HepG2 (cell line): ENCODE measurements around the gene GPBAR1. TPM values are rescaled to one million over a fixed set of nuclear protein-coding genes. Genes with fewer than 3 reads are reported as not detected.

ENCODE experiments used
- ARNT2 ChIP-seq: sonication (generic); formaldehyde crosslinking; IDR thresholded peaks from 2 replicates; pipeline ENCODE4 v1.8.0; 2022; ENCODE audit warnings: mild to moderate bottlenecking, low read depth, missing genetic modification reagents, moderate library complexity
- FOSL2 ChIP-seq: sonication (generic); formaldehyde crosslinking; IDR thresholded peaks from 2 replicates; pipeline ENCODE4 v1.4.0; 2020; ENCODE audit warnings: missing genetic modification reagents
- NONO ChIP-seq, 2 experiments: fragments of 450-650 bp in 1 of 2; sonication (generic) in 1 of 2; formaldehyde crosslinking in 1 of 2; IDR thresholded peaks in 1 of 2; conservative IDR thresholded peaks in 1 of 2; 2 replicates each; pipeline versions ENCODE4 v1.6.1 to v1.8.0; 2017 to 2022; ENCODE audit warnings: mild to moderate bottlenecking in 1 of 2, missing genetic modification reagents in 1 of 2, moderate library complexity in 1 of 2
- NR2F6 ChIP-seq, 2 experiments: IDR thresholded peaks; 2 replicates each; pipeline ENCODE4 v1.6.1; 2016; ENCODE audit warnings: antibody characterized with exemption in 1 of 2, mild to moderate bottlenecking in 1 of 2
- PHF5A ChIP-seq: IDR thresholded peaks from one replicate; pipeline ENCODE4 v1.6.1; 2018; ENCODE audit warnings: low read depth, missing genetic modification reagents; ENCODE audit not compliant: unreplicated experiment
- PRMT3 ChIP-seq: sonication (generic); formaldehyde crosslinking; IDR thresholded peaks from 2 replicates; pipeline ENCODE4 v1.8.1; 2022; ENCODE audit warnings: low read depth, mild to moderate bottlenecking, moderate library complexity, missing genetic modification reagents, borderline replicate concordance
- ZFP36L1 ChIP-seq: sonication (generic); formaldehyde crosslinking; IDR thresholded peaks from 2 replicates; pipeline ENCODE4 v1.8.0; 2022; ENCODE audit warnings: mild to moderate bottlenecking, missing genetic modification reagents, moderate library complexity
- ZNF335 ChIP-seq: sonication (generic); formaldehyde crosslinking; IDR thresholded peaks from 2 replicates; pipeline ENCODE4 v1.4.0; 2020; ENCODE audit warnings: missing genetic modification reagents
- polyA plus RNA-seq, 8 experiments: library from polyadenylated mRNA; depleted of rRNA in 3 of 8; stranded (reverse) in 7 of 8; unstranded in 1 of 8; fragments of >200 nt; fragmentation: Illumina TruSeq in 4 of 8; extraction: Trizol in 4 of 8; gene quantifications; 2 replicates each; pipeline versions ENCODE4 v1.2.1 to v1.2.3, GENCODE V29; 2011 to 2016; ENCODE audit warnings: low read depth in 4 of 8, missing spikeins in 1 of 8, mixed read lengths in 1 of 8; ENCODE audit not compliant: insufficient read depth in 1 of 8
- total RNA-seq, 5 experiments: library from RNA; depleted of rRNA; stranded (reverse); fragments of >200 nt; fragmentation: Illumina TruSeq; extraction: Trizol; gene quantifications; 2 replicates each; pipeline ENCODE4 v1.2.3, GENCODE V29; 2016; ENCODE audit warnings: low read depth in 1 of 5
- TF ChIP-seq, protein P1 (sequence below): IDR thresholded peaks from 2 replicates; pipeline ENCODE4 v1.6.1; 2012; ENCODE audit warnings: low read length, improper control_type of control experiment
- TF ChIP-seq, protein P2 (sequence below): sonication (generic); formaldehyde crosslinking; IDR thresholded peaks from 2 replicates; pipeline ENCODE4 v1.9.0; 2021; ENCODE audit warnings: mild to moderate bottlenecking, missing genetic modification reagents
- TF ChIP-seq, protein P3 (sequence below): sonication (generic); formaldehyde crosslinking; IDR thresholded peaks from 2 replicates; pipeline ENCODE4 v1.8.1; 2022; ENCODE audit warnings: low read depth, mild to moderate bottlenecking, missing genetic modification reagents
- TF ChIP-seq, protein P4 (sequence below): sonication (generic); formaldehyde crosslinking; conservative IDR thresholded peaks from 2 replicates; pipeline ENCODE4 v1.8.1; 2023; ENCODE audit warnings: missing genetic modification reagents

The GPBAR1 gene
- total and polyA plus RNA-seq, 2 of the 13 experiments (the other 11 are each of a cell fraction or from before 2014, with no cell fraction given), result 0.05 to 0.09 TPM

DNA sequence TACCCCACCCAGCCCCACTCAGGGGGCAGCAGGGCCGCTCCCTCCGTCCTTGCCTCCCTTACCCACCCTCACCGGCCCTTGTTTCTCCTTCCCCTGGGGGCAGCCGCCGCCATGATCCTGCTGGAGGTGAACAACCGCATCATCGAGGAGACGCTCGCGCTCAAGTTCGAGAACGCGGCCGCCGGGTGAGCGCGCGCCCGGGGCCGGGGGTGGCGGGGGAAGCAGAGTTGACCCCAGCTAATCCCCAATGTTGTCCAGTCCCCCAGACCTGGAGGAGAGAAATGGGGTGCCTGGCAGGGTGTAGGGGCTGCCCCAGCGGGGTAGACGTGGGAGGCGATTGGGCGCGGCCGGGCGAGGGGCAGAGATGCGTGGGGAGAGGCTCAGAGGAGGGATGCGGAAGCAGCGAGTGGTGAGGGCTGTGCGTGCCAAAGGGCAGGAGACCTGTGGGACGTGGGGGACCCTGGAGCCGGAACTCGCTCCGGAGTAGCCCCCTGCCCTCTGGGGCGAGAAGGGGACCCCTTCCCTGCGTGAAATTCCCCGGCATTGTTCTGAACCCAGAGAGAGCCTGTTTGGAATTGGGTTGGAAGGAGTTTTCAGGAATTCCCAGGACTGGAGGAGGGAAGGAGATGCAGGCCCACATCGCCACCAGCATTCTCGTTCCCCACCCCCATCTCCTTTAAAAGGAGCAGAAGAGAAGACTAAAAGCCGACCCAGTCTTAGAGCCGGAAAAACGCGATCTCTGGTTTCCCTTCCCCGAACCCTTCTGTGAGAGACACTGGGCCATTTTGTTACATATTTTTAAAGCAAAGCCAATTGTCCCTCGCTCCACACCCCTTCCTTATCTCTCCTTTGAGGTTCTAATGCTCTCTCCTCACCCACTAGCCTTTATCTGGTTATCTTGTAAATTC lies 43.2 kb upstream of the GPBAR1 start (continued):
- TF ChIP-seq, protein P1, sequence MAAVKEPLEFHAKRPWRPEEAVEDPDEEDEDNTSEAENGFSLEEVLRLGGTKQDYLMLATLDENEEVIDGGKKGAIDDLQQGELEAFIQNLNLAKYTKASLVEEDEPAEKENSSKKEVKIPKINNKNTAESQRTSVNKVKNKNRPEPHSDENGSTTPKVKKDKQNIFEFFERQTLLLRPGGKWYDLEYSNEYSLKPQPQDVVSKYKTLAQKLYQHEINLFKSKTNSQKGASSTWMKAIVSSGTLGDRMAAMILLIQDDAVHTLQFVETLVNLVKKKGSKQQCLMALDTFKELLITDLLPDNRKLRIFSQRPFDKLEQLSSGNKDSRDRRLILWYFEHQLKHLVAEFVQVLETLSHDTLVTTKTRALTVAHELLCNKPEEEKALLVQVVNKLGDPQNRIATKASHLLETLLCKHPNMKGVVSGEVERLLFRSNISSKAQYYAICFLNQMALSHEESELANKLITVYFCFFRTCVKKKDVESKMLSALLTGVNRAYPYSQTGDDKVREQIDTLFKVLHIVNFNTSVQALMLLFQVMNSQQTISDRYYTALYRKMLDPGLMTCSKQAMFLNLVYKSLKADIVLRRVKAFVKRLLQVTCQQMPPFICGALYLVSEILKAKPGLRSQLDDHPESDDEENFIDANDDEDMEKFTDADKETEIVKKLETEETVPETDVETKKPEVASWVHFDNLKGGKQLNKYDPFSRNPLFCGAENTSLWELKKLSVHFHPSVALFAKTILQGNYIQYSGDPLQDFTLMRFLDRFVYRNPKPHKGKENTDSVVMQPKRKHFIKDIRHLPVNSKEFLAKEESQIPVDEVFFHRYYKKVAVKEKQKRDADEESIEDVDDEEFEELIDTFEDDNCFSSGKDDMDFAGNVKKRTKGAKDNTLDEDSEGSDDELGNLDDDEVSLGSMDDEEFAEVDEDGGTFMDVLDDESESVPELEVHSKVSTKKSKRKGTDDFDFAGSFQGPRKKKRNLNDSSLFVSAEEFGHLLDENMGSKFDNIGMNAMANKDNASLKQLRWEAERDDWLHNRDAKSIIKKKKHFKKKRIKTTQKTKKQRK, result no peak
- TF ChIP-seq ZNF335 (CRISPR knock-in tag) (no peak), ARNT2 (no peak), NR2F6 (IDR thresholded peaks at IDR 0.05) (no peak), NR2F6 (CRISPR knock-in tag; IDR thresholded peaks at IDR 0.05) (no peak), ZFP36L1 (CRISPR knock-in tag) (no peak), FOSL2 (CRISPR knock-in tag) (no peak), PHF5A (CRISPR knock-in tag) (no peak), NONO (IDR thresholded peaks at IDR 0.05) (no peak), NONO (CRISPR knock-in tag; conservative IDR thresholded peaks at IDR 0.05) (no peak), PRMT3 (no peak)
- TF ChIP-seq, protein P2, sequence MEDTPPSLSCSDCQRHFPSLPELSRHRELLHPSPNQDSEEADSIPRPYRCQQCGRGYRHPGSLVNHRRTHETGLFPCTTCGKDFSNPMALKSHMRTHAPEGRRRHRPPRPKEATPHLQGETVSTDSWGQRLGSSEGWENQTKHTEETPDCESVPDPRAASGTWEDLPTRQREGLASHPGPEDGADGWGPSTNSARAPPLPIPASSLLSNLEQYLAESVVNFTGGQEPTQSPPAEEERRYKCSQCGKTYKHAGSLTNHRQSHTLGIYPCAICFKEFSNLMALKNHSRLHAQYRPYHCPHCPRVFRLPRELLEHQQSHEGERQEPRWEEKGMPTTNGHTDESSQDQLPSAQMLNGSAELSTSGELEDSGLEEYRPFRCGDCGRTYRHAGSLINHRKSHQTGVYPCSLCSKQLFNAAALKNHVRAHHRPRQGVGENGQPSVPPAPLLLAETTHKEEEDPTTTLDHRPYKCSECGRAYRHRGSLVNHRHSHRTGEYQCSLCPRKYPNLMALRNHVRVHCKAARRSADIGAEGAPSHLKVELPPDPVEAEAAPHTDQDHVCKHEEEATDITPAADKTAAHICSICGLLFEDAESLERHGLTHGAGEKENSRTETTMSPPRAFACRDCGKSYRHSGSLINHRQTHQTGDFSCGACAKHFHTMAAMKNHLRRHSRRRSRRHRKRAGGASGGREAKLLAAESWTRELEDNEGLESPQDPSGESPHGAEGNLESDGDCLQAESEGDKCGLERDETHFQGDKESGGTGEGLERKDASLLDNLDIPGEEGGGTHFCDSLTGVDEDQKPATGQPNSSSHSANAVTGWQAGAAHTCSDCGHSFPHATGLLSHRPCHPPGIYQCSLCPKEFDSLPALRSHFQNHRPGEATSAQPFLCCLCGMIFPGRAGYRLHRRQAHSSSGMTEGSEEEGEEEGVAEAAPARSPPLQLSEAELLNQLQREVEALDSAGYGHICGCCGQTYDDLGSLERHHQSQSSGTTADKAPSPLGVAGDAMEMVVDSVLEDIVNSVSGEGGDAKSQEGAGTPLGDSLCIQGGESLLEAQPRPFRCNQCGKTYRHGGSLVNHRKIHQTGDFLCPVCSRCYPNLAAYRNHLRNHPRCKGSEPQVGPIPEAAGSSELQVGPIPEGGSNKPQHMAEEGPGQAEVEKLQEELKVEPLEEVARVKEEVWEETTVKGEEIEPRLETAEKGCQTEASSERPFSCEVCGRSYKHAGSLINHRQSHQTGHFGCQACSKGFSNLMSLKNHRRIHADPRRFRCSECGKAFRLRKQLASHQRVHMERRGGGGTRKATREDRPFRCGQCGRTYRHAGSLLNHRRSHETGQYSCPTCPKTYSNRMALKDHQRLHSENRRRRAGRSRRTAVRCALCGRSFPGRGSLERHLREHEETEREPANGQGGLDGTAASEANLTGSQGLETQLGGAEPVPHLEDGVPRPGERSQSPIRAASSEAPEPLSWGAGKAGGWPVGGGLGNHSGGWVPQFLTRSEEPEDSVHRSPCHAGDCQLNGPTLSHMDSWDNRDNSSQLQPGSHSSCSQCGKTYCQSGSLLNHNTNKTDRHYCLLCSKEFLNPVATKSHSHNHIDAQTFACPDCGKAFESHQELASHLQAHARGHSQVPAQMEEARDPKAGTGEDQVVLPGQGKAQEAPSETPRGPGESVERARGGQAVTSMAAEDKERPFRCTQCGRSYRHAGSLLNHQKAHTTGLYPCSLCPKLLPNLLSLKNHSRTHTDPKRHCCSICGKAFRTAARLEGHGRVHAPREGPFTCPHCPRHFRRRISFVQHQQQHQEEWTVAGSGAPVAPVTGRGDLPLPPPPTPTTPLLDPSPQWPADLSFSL (CRISPR knock-in tag), result no peak
- TF ChIP-seq, protein P3, sequence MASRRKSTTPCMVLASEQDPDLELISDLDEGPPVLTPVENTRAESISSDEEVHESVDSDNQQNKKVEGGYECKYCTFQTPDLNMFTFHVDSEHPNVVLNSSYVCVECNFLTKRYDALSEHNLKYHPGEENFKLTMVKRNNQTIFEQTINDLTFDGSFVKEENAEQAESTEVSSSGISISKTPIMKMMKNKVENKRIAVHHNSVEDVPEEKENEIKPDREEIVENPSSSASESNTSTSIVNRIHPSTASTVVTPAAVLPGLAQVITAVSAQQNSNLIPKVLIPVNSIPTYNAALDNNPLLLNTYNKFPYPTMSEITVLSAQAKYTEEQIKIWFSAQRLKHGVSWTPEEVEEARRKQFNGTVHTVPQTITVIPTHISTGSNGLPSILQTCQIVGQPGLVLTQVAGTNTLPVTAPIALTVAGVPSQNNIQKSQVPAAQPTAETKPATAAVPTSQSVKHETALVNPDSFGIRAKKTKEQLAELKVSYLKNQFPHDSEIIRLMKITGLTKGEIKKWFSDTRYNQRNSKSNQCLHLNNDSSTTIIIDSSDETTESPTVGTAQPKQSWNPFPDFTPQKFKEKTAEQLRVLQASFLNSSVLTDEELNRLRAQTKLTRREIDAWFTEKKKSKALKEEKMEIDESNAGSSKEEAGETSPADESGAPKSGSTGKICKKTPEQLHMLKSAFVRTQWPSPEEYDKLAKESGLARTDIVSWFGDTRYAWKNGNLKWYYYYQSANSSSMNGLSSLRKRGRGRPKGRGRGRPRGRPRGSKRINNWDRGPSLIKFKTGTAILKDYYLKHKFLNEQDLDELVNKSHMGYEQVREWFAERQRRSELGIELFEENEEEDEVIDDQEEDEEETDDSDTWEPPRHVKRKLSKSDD (CRISPR knock-in tag), result no peak
- TF ChIP-seq, protein P4, sequence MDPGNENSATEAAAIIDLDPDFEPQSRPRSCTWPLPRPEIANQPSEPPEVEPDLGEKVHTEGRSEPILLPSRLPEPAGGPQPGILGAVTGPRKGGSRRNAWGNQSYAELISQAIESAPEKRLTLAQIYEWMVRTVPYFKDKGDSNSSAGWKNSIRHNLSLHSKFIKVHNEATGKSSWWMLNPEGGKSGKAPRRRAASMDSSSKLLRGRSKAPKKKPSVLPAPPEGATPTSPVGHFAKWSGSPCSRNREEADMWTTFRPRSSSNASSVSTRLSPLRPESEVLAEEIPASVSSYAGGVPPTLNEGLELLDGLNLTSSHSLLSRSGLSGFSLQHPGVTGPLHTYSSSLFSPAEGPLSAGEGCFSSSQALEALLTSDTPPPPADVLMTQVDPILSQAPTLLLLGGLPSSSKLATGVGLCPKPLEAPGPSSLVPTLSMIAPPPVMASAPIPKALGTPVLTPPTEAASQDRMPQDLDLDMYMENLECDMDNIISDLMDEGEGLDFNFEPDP (CRISPR knock-in tag), result no peak
